A673 (cell line): ENCODE results near the gene CT47C1. TPM values are rescaled to one million over a fixed set of nuclear protein-coding genes. Genes with fewer than 3 reads are reported as not detected.

Experiments used
- BruUV-seq: library from RNA; stranded (reverse); fragments of 400-500 nt; replicated peaks from 2 replicates; lab custom pipeline; 2021; lab: Mats Ljungman, UMichigan
- CTCF ChIA-PET: fragments of 300-600 bp; sonication (Branson Sonifier 250); formaldehyde crosslinking; loops from one replicate; lab custom pipeline; 2022; ENCODE audit warnings: antibody characterized with exemption; lab: Charles Lee
- POLR2A ChIA-PET: fragments of 300-600 bp; sonication (Branson Sonifier 250); formaldehyde crosslinking; loops from one replicate; lab custom pipeline; 2022; ENCODE audit warnings: antibody characterized with exemption; ENCODE audit not compliant: low non-redundant PET; lab: Charles Lee
- DNase-seq: peaks from one replicate; pipeline ENCODE4 v3.0.0-alpha.2; 2015; ENCODE audit warnings: low spot score
- H3K27ac ChIP-seq: fragments of 200-600 bp; sonication (generic); 2 replicates; pipeline ENCODE4 v1.5.1; 2016; ENCODE audit warnings: mixed run types, low read depth, mild to moderate bottlenecking, mixed read lengths, antibody characterized with exemption, low read length; ENCODE audit not compliant: poor library complexity, severe bottlenecking
- H3K27me3 ChIP-seq: fragments of 200-600 bp; sonication (generic); replicated peaks from 2 replicates; pipeline ENCODE4 v1.6.1; 2017; ENCODE audit warnings: mixed run types, low read depth, mild to moderate bottlenecking, mixed read lengths, antibody characterized with exemption, low read length; ENCODE audit not compliant: insufficient read depth, poor library complexity
- H3K36me3 ChIP-seq: fragments of 200-600 bp; sonication (generic); 2 replicates; pipeline ENCODE4 v1.6.1; 2016; ENCODE audit warnings: mixed run types, mild to moderate bottlenecking, mixed read lengths, antibody characterized with exemption, low read length; ENCODE audit not compliant: insufficient read depth, poor library complexity, severe bottlenecking
- H3K4me1 ChIP-seq: fragments of 200-600 bp; sonication (generic); 2 replicates; pipeline ENCODE4 v1.6.1; 2017; ENCODE audit warnings: mixed run types, mild to moderate bottlenecking, mixed read lengths, antibody characterized with exemption, low read length; ENCODE audit not compliant: insufficient read depth, poor library complexity, severe bottlenecking
- H3K4me3 ChIP-seq: fragments of 200-600 bp; sonication (generic); 2 replicates; pipeline ENCODE4 v1.5.1; 2016; ENCODE audit warnings: low read depth, mixed run types, mild to moderate bottlenecking, mixed read lengths, low read length; ENCODE audit not compliant: poor library complexity, severe bottlenecking
- H3K9me3 ChIP-seq: fragments of 200-600 bp; sonication (generic); 2 replicates; pipeline ENCODE4 v1.6.1; 2016; ENCODE audit warnings: mixed run types, low read depth, mild to moderate bottlenecking, mixed read lengths, antibody characterized with exemption, low read length; ENCODE audit not compliant: poor library complexity, severe bottlenecking
- EZH2 ChIP-seq: fragments of 200-600 bp; sonication (generic); IDR thresholded peaks from 2 replicates; pipeline ENCODE4 v1.6.1; 2017; ENCODE audit warnings: borderline replicate concordance, low read depth, mild to moderate bottlenecking, mixed read lengths, antibody characterized with exemption, low read length; ENCODE audit not compliant: poor library complexity, severe bottlenecking
- intact Hi-C: fragments of 100-400 bp; cut with micrococcal nuclease; formaldehyde crosslinking; loops from one replicate; pipeline ENCODE4 v1.10.0; 2022; ENCODE audit not compliant: unreplicated experiment
- total RNA-seq: library from RNA; stranded (reverse); gene quantifications from 2 replicates; pipeline ENCODE4 v1.2.3, GENCODE V29; 2021
- TF ChIP-seq, protein P1 (sequence below): fragments of 300-800, 200-600 bp; sonication (generic); conservative IDR thresholded peaks from 2 replicates; pipeline ENCODE4 v1.5.1; 2017; ENCODE audit warnings: low read depth, mild to moderate bottlenecking, antibody characterized with exemption, low read length, moderate library complexity, mixed read lengths

Gene CT47C1
- total RNA-seq, 1 experiment from 2014 or later, result not detected

DNA sequence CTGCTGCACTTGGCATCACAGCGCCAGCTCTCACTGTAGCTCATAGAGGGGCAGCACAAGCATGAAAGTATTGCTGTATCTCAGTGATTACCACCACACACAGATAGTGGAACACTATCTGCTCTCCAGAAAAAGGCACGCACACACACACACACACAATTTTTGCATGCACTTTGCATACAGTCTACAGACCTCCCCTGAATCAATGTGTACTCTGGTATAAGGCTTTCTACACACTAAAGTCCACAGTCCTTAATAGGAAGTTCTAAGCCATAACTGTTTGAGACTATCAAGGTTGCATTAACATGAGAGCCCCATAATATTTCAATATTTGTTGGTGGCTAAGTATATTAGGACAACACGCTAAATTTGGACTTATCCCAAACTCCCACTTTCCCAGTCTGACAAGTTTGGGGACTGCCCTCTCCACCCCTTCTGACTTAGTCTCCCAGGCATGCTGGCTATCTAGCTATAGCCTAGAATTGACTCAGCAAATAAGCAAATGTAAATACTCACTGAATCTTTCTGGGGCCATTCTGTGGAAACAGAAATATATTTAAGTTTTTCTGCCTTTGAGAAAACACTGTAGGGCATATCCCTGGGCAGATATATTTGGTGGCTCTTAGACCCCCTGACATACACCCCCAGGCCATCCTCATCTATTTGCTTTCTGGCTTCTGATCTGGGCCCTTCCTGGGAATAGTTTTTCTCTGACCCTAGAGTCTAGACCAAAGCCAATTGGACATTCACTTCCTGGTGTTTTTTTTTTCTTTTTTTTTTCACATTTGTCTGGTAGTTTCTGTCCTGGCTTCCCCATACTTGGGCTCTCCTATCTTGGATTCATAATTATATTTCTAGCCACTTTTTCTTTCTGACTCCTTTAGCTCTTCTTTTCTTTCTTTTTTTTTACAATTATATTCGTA is 36.4 kb upstream of the CT47C1 start:
- Histone ChIP-seq H3K27me3 (no peaks in the 10 kb centered on the region), H3K27ac (no peak overlapping the region), H3K4me1 (no peaks in the 10 kb centered on the region), H3K4me3 (no peak overlapping the region), H3K36me3 (no peaks in the 10 kb centered on the region), H3K9me3 (no peaks in the 10 kb centered on the region)
- intact Hi-C loops, result no loop called here
- no peak for DNase-seq
- no peak for TF ChIP-seq EZH2
- TF ChIP-seq, protein P1, sequence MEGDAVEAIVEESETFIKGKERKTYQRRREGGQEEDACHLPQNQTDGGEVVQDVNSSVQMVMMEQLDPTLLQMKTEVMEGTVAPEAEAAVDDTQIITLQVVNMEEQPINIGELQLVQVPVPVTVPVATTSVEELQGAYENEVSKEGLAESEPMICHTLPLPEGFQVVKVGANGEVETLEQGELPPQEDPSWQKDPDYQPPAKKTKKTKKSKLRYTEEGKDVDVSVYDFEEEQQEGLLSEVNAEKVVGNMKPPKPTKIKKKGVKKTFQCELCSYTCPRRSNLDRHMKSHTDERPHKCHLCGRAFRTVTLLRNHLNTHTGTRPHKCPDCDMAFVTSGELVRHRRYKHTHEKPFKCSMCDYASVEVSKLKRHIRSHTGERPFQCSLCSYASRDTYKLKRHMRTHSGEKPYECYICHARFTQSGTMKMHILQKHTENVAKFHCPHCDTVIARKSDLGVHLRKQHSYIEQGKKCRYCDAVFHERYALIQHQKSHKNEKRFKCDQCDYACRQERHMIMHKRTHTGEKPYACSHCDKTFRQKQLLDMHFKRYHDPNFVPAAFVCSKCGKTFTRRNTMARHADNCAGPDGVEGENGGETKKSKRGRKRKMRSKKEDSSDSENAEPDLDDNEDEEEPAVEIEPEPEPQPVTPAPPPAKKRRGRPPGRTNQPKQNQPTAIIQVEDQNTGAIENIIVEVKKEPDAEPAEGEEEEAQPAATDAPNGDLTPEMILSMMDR, result no peak
- POLR2A ChIA-PET, result no interaction called here
- no TSS peak for BruUV-seq
- CTCF ChIA-PET, result no interaction called here

DNA sequence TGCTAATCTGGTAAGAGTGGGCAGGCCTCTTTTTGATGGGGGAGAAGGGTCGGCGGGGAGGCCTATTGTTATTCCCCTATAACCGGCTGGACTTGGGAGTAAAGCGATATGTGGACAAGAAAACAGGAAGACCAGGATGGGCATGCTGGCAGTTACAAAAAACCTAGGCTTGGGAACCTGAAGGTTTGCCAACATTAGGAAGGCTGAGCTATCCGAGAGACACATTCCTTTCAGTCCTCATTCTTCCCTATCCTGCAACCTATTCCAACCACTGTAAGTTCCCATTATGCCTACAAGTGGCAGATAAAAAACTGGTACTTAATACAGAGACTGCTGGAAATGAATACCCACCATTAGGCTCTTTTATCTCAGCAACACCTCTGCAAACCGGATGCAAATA is 32.4 kb upstream of the CT47C1 start:
- no peak overlapping the region for H3K4me3 ChIP-seq
- no peak for TF ChIP-seq EZH2
- TF ChIP-seq, protein P1, result no peak
- no TSS peak for BruUV-seq
- intact Hi-C loops, result no loop called here
- H3K36me3 ChIP-seq, result no peaks in the 10 kb centered on the region
- ChIA-PET POLR2A (no interaction called here), CTCF (no interaction called here)
- H3K9me3 ChIP-seq, result no peaks in the 10 kb centered on the region
- DNase-seq, result no peak
- no peak overlapping the region for H3K27ac ChIP-seq
- H3K4me1 ChIP-seq, result no peaks in the 10 kb centered on the region
- H3K27me3 ChIP-seq, result no peaks in the 10 kb centered on the region

DNA sequence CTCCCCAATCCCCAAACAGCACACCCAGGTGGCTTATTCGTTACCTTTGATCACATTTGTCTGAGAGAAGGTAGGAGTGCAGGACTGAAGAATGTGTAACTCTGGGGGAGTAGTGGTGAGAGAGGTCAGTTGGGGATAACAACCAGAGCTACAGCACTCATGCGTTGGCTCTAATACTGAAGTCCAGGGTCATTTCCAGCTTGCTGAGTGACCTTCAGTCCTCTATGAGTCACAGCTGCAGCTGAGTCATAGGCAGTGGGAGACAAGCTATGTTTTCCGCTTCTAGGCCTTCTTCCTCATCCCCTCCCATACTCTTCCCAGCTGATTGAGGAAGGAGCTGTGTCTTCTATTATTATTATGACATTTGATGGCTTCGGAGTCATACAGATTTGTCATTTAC is 31.6 kb upstream of the CT47C1 start:
- no TSS peak for BruUV-seq
- TF ChIP-seq, protein P1, result no peak
- no peak for TF ChIP-seq EZH2
- Histone ChIP-seq H3K4me3 (no peak overlapping the region), H3K27me3 (no peaks in the 10 kb centered on the region), H3K4me1 (no peaks in the 10 kb centered on the region), H3K9me3 (no peaks in the 10 kb centered on the region), H3K27ac (no peak overlapping the region), H3K36me3 (no peaks in the 10 kb centered on the region)
- ChIA-PET CTCF (no interaction called here), POLR2A (no interaction called here)
- no peak for DNase-seq
- intact Hi-C loops, result no loop called here
